ENCODE results near the gene LPCAT3.

- no peak for TF ChIP-seq POLR2A (IDR thresholded peaks at IDR 0.05)
- TF ChIP-seq CTCF (IDR thresholded peaks at IDR 0.05), result no peak
Measured at GRCh38 chr12:6957151-6957701, 61.0 kb downstream of the LPCAT3 start.

Measured in stomach (tissue), 4 donors.